GM12874 (cell line): ENCODE data around the gene TMEM200C.

ENCODE experiments used
- TF ChIP-seq, protein P1 (sequence below): IDR thresholded peaks from 2 replicates; pipeline ENCODE4 v1.5.1; 2011; ENCODE audit warnings: low read depth, mild to moderate bottlenecking, control low read depth, low read length, moderate library complexity; ENCODE audit not compliant: insufficient read depth

Gene TMEM200C

DNA sequence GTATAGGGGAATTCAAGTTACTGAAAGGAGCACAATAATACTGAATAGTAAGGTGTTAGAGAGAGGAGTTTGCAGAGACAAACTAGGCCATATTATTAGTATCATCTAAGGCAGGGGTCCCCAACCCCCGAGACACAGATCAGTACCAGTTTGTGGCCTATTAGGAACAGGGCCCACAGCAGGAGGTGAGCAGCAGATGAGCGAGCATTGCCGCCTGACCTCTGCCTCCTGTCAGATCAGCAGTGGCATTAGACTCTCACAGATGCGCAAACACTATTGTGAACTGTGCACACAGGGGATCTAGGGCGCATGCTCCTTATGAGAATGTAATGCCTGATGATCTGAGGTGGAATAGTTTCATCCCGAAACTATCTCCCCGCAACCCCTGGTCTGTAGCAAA lies 41.8 kb upstream of the TMEM200C start:
- TF ChIP-seq, protein P1, sequence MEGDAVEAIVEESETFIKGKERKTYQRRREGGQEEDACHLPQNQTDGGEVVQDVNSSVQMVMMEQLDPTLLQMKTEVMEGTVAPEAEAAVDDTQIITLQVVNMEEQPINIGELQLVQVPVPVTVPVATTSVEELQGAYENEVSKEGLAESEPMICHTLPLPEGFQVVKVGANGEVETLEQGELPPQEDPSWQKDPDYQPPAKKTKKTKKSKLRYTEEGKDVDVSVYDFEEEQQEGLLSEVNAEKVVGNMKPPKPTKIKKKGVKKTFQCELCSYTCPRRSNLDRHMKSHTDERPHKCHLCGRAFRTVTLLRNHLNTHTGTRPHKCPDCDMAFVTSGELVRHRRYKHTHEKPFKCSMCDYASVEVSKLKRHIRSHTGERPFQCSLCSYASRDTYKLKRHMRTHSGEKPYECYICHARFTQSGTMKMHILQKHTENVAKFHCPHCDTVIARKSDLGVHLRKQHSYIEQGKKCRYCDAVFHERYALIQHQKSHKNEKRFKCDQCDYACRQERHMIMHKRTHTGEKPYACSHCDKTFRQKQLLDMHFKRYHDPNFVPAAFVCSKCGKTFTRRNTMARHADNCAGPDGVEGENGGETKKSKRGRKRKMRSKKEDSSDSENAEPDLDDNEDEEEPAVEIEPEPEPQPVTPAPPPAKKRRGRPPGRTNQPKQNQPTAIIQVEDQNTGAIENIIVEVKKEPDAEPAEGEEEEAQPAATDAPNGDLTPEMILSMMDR, result no peak

DNA sequence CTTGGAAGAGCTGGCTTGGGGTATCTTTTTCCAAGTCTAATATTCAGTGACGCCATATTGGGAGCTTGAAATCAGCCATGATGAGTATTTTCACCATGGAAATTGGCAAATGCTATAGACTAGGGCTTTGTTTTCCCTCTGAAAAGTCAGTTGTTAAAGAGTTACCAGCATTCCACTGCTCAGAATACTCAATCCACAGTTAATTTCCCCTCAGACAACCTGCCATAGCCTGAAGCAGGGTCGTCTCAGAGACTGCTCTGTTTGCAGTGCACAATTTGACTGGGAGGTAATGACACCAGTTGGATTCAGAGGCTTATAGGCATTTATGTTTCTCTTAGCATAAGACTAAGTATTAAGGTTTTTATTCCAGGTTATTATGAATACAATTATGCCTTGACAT lies 35.5 kb upstream of the TMEM200C start:
- TF ChIP-seq, protein P1, result no peak

- TF ChIP-seq, protein P1, result no peak
These were observed 23.0 kb upstream of the TMEM200C start for GRCh38 chr18:5918205-5918858.

GRCh38 chr18:5914951-5915350 lies 19.6 kb upstream of the TMEM200C start:
- TF ChIP-seq, protein P1, result no peak

- TF ChIP-seq, protein P1, result no peak
These were observed 18.7 kb upstream of the TMEM200C start for GRCh38 chr18:5914016-5914415.

DNA sequence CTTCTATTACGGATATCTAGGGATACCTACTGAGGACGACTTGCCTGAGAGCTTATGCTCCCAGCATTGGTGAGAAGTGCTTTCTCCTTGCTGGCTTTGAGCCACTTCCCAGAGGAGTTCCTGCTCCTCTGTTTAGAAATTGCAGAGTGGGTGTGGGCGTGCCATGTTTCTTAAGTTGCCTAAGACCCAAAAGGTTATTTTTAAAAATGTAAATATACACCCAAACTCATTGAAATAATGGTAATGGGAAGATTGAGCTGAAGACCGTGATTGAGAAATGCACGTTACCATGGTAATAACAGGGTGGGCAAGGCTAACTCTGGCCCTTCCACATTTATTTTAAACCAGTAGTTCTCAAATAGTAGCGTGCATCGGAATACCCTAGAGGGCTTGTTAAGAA lies 17.2 kb upstream of the TMEM200C start:
- TF ChIP-seq, protein P1, result no peak

DNA sequence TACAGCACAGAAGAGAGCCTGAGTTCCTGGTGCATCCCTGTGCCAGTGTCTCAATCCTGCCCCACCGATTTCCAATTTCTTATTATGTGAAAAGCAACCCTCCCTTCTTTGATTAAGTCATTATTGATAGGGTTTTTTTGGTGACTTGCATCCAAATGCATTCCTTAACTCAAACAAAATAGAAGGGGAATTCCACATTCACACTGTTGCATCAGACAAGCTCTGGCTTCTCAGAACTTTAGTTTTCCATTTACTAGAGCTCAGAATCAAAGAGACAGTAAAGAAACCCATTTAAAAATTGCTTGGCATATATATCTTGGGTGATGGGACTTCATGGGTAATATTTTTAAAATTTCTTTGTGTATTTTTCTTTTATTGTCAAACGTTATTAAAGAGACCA lies 13.8 kb upstream of the TMEM200C start:
- TF ChIP-seq, protein P1, result no peak

DNA sequence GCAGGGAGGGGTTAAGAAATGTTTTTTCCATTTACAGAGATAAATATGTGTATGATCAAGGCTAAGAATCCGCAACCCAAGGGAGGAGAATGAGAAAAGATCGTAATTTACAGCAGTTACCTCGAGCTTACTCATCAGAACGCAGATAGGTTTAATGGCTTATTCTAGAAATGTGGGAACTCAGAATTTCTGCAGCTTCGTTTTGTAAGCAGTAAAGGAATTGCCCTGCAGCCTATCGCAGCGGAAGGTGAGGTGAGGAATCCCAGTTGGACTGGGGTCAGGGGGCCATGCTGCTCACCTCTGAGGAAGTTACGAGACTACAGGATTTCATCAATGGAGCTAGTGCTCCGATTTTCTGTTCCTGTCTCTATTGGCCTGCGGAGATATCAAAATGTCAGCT lies 8.1 kb upstream of the TMEM200C start:
- TF ChIP-seq, protein P1, result no peak
